K562 (cell line): Measurements from ENCODE around the gene UNC45A. TPM values are rescaled to one million over a fixed set of nuclear protein-coding genes. Genes with fewer than 3 reads are reported as not detected.

ENCODE experiments used
- ATAC-seq: fragments of 200-7000 bp; cut with Tn5 transposase; 3 replicates; pipeline ENCODE4 v1.9.1; 2020; ENCODE audit warnings: moderate library complexity
- BruUV-seq: library from RNA; stranded (reverse); fragments of 400-500 nt; replicated peaks from 2 replicates; lab custom pipeline; 2021; lab: Mats Ljungman, UMichigan
- CTCF ChIA-PET: fragments of 300-600 bp; formaldehyde crosslinking; extraction: SDS; loops from one replicate; lab custom pipeline; 2021; ENCODE audit warnings: low intra/inter-chr PET ratio; lab: Yijun Ruan, JAX
- POLR2A ChIA-PET: fragments of 300-600, 350-650 bp; sonication (Branson Sonifier 250); formaldehyde crosslinking; extraction: SDS; loops from one replicate; lab custom pipeline; 2021; ENCODE audit warnings: antibody characterized with exemption, inconsistent platforms; lab: Yijun Ruan, JAX
- DNase-seq, 4 experiments: peaks; one replicate each; pipeline versions ENCODE4 v3.0.0 to v3.0.0-alpha.2; 2011 to 2018; ENCODE audit warnings: low spot score in 3 of 4, mixed read lengths in 3 of 4; ENCODE audit errors: extremely low read depth in 1 of 4
- FAIRE-seq: peaks from 2 replicates; lab custom pipeline; 2011; peaks lifted over from hg19 to GRCh38; lab: Jason Lieb, UNC
- H2AFZ ChIP-seq: 2 replicates; pipeline ENCODE4 v1.6.0; 2011; ENCODE audit warnings: low read depth, low read length, control low read depth, inconsistent platforms
- H3K27ac ChIP-seq: fragments of 200-600 bp; 3 replicates; pipeline ENCODE4 v1.8.0; 2011; ENCODE audit warnings: low read depth, mild to moderate bottlenecking, control low read depth, inconsistent platforms, low read length, moderate library complexity, mixed read lengths; ENCODE audit errors: extremely low read depth
- H3K27me3 ChIP-seq, 2 experiments: fragments of 300-600 bp in 1 of 2; 2 replicates in 1 of 2; 3 replicates in 1 of 2; pipeline versions ENCODE4 v1.6.0 to v1.8.0; 2011; ENCODE audit warnings: inconsistent platforms in 2 of 2, low read length in 2 of 2, mild to moderate bottlenecking in 1 of 2, mixed read lengths in 1 of 2, moderate library complexity in 1 of 2; ENCODE audit not compliant: control insufficient read depth in 2 of 2, insufficient read depth in 2 of 2
- H3K36me3 ChIP-seq: fragments of 300-600 bp; 3 replicates; pipeline ENCODE4 v1.8.0; 2011; ENCODE audit warnings: mild to moderate bottlenecking, low read length, inconsistent platforms; ENCODE audit not compliant: control insufficient read depth, insufficient read depth
- H3K4me1 ChIP-seq, 2 experiments: fragments of 200-600 bp in 1 of 2; replicated peaks in 1 of 2; 2 replicates in 1 of 2; 3 replicates in 1 of 2; pipeline versions ENCODE4 v1.5.1 to v1.8.0; 2011; ENCODE audit warnings: inconsistent platforms in 2 of 2, low read length in 2 of 2, mild to moderate bottlenecking in 1 of 2, mixed read lengths in 1 of 2, moderate library complexity in 1 of 2; ENCODE audit not compliant: control insufficient read depth in 2 of 2, insufficient read depth in 2 of 2
- H3K4me2 ChIP-seq: 2 replicates; pipeline ENCODE4 v1.6.1; 2011; ENCODE audit warnings: low read length, control low read depth, inconsistent platforms, mixed read lengths; ENCODE audit not compliant: insufficient read depth
- H3K4me3 ChIP-seq: fragments of 200-600 bp; sonication (generic), shearing (Covaris generic); 2 replicates; pipeline ENCODE4 v1.5.1; 2016; ENCODE audit warnings: control low read depth, inconsistent platforms
- H3K79me2 ChIP-seq: fragments of 200-600 bp; 3 replicates; pipeline ENCODE4 v1.8.0; 2011; ENCODE audit warnings: low read length, inconsistent platforms; ENCODE audit not compliant: control insufficient read depth, insufficient read depth
- H3K9ac ChIP-seq, 2 experiments: 2 replicates each; pipeline versions ENCODE4 v1.6.0 to v1.6.1; 2011; ENCODE audit warnings: low read depth in 2 of 2, low read length in 2 of 2, control low read depth in 1 of 2, inconsistent platforms in 1 of 2, mild to moderate bottlenecking in 1 of 2, mixed read lengths in 1 of 2; ENCODE audit not compliant: insufficient read depth in 1 of 2
- H3K9me1 ChIP-seq: one replicate; pipeline ENCODE4 v1.6.0; 2011; ENCODE audit warnings: inconsistent platforms, mild to moderate bottlenecking, low read length, moderate library complexity; ENCODE audit not compliant: control insufficient read depth, insufficient read depth
- H3K9me3 ChIP-seq: replicated peaks from 2 replicates; pipeline ENCODE4 v1.5.1; 2011; ENCODE audit warnings: low read depth, low read length, inconsistent platforms; ENCODE audit not compliant: control insufficient read depth, insufficient read depth
- H4K20me1 ChIP-seq: replicated peaks from 2 replicates; pipeline ENCODE4 v1.6.1; 2011; ENCODE audit warnings: low read length, inconsistent platforms, mixed read lengths; ENCODE audit not compliant: control insufficient read depth, insufficient read depth
- BRD9 ChIP-seq: fragments of 450-650 bp; IDR thresholded peaks from 2 replicates; pipeline ENCODE4 v1.6.1; 2018; ENCODE audit warnings: low read depth; ENCODE audit not compliant: partially characterized antibody
- CBFA2T2 ChIP-seq: fragments of 450-650 bp; conservative IDR thresholded peaks from 2 replicates; pipeline ENCODE4 v1.6.1; 2017; ENCODE audit warnings: mild to moderate bottlenecking
- ESRRA ChIP-seq: fragments of 450-650 bp; IDR thresholded peaks from 2 replicates; pipeline ENCODE4 v1.6.1; 2014; ENCODE audit warnings: low read depth, mild to moderate bottlenecking, moderate library complexity, borderline replicate concordance
- FOS ChIP-seq: IDR thresholded peaks from 3 replicates; pipeline ENCODE4 v1.6.1; 2011; ENCODE audit not compliant: insufficient read length; ENCODE audit errors: extremely low read depth
- HNRNPH1 ChIP-seq: fragments of 200-400 bp; formaldehyde crosslinking; optimal IDR thresholded peaks from 2 replicates; pipeline ENCODE3; 2017; ENCODE audit warnings: low read depth, mild to moderate bottlenecking, low read length, moderate library complexity
- HNRNPL ChIP-seq: fragments of 200-400 bp; formaldehyde crosslinking; IDR thresholded peaks from 2 replicates; pipeline ENCODE4 v1.6.1; 2017; ENCODE audit warnings: low read depth, mild to moderate bottlenecking, low read length
- NR2C1 ChIP-seq, 2 experiments: fragments of 450-650 bp; IDR thresholded peaks; 2 replicates each; pipeline ENCODE4 v1.6.1; 2017; ENCODE audit warnings: mild to moderate bottlenecking in 2 of 2, antibody characterized with exemption in 1 of 2, inconsistent platforms in 1 of 2, missing compliant biosample characterization in 1 of 2, missing genetic modification characterization in 1 of 2
- PHF8 ChIP-seq: fragments of 200-600 bp; sonication (generic); IDR thresholded peaks from 2 replicates; pipeline ENCODE4 v1.6.1; 2012; ENCODE audit warnings: mixed run types, mild to moderate bottlenecking, inconsistent platforms, low read length, moderate library complexity, borderline replicate concordance
- POLR2A ChIP-seq: fragments of 450-650 bp; conservative IDR thresholded peaks from 2 replicates; pipeline ENCODE4 v1.6.1; 2016
- POLR2AphosphoS2 ChIP-seq: IDR thresholded peaks from 2 replicates; pipeline ENCODE4 v1.6.1; 2012; ENCODE audit warnings: low read length, improper control_type of control experiment
- PYGO2 ChIP-seq: fragments of 450-650 bp; IDR thresholded peaks from 2 replicates; pipeline ENCODE4 v1.6.1; 2016; ENCODE audit warnings: mild to moderate bottlenecking, missing genetic modification characterization, moderate library complexity, missing compliant biosample characterization
- ZBTB9 ChIP-seq: fragments of 450-650 bp; formaldehyde crosslinking; IDR thresholded peaks from 2 replicates; pipeline ENCODE4 v1.4.0; 2020; ENCODE audit warnings: mild to moderate bottlenecking, moderate library complexity
- ZC3H11A ChIP-seq: IDR thresholded peaks from 2 replicates; pipeline ENCODE4 v1.6.1; 2012; ENCODE audit warnings: low read depth, low read length, improper control_type of control experiment
- ZNF12 ChIP-seq: sonication (generic); formaldehyde crosslinking; IDR thresholded peaks from 2 replicates; pipeline ENCODE4 v1.4.0; 2020; ENCODE audit warnings: mild to moderate bottlenecking, missing genetic modification reagents
- ZNF699 ChIP-seq: fragments of 250-450 bp; sonication (Bioruptor Pico); IDR thresholded peaks from 2 replicates; pipeline ENCODE4 v1.8.0; 2021; ENCODE audit warnings: mild to moderate bottlenecking, moderate library complexity; ENCODE audit not compliant: insufficient replicate concordance
- WGBS: fragments of 100-300 bp; shearing (Covaris generic); methylation state at CpG from one replicate; pipeline ENCODE4 v1.1.6; 2016; ENCODE audit warnings: low coverage, mixed read lengths; ENCODE audit not compliant: insufficient coverage; ENCODE audit errors: missing lambda C conversion rate; 5-methylcytosine and 5-hydroxymethylcytosine counted together
- in situ Hi-C: fragments of 300-500 bp; cut with MboI; formaldehyde crosslinking; loops from 4 replicates; pipeline ENCODE4 v1.15.0; 2018; ENCODE audit warnings: inconsistent platforms, mixed read lengths
- intact Hi-C: fragments of 100-400 bp; cut with micrococcal nuclease; formaldehyde crosslinking; loops from 2 replicates; pipeline ENCODE4 v1.14.2; 2022
- polyA plus RNA-seq, 8 experiments: library from polyadenylated mRNA; depleted of rRNA in 4 of 8; stranded (reverse) in 5 of 8; unstranded in 3 of 8; fragments of >200 nt; fragmentation: Nextera tagmentation in 2 of 8; fragmentation: Illumina TruSeq in 1 of 8; extraction: Ambion mirVana in 2 of 8; extraction: Trizol in 1 of 8; gene quantifications; 2 replicates each; pipeline versions ENCODE4 v1.2.1 to v1.2.3, GENCODE V29; 2011 to 2014; ENCODE audit warnings: inconsistent platforms in 1 of 8, missing spikeins in 1 of 8
- total RNA-seq, 7 experiments: library from RNA; depleted of rRNA in 6 of 7; stranded (reverse); fragments of >200 nt in 6 of 7; fragmentation: Illumina TruSeq in 2 of 7; extraction: Trizol in 2 of 7; gene quantifications; 2 replicates each; pipeline versions ENCODE4 v1.2.1 to v1.2.3, GENCODE V29; 2011 to 2021; ENCODE audit warnings: low replicate concordance in 1 of 7

Gene UNC45A
- total and polyA plus RNA-seq, 9 of the 15 experiments (the other 6 are each of a cell fraction or from before 2014, with no cell fraction given) = 22.4 to 79.3 (median 43.7) TPM

DNA sequence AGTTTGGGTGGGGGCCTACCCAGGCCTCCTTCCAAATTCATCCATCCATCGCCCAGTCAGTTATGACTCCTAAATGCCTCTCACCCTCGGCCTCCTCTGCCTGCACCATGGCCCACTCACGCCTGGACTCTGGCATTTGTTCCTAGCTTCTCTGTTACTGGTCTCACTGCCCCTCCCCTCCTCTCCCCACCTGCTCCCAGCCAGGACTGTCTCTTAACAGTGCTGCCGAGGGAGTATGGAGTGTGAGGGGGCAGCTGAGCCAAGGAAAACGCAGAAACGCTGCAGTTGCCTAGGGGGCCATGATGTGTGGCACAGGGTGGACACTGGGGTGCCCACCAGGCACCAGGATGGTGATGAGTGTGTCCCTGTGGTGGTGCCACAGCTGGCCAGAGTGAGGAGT lies 22.7 kb downstream of the UNC45A start:
- no peaks in the 10 kb centered on the region for H3K9me1 ChIP-seq
- no peaks in the 10 kb centered on the region for H3K9me3 ChIP-seq
- in situ Hi-C loops (no loop called here), intact Hi-C loops (loop anchor here (5.0 kb wide), 1 partner anchor 35 kb away; the partner anchor contains the start of gene PRC1)
- H3K79me2 ChIP-seq = peaks cover 35% of the 10 kb centered on the region
- DNase-seq = no peak
- H3K36me3 ChIP-seq = peaks cover 63% of the 10 kb centered on the region
- no peak overlapping the region for H3K27ac ChIP-seq
- no peak overlapping the region for H3K4me2 ChIP-seq
- H3K9ac ChIP-seq = peak overlapping the region in 1 of 2 experiments; percentile 31; a peak in 1 of 4 replicates
- no peak for ATAC-seq
- H2AFZ ChIP-seq = no peak overlapping the region
- FAIRE-seq = no peak
- no peak overlapping the region for H3K4me3 ChIP-seq
- peaks cover 8 to 44% of the 10 kb centered on the region in 2 experiments; a peak in 4 of 5 replicates for H3K4me1 ChIP-seq
- no peaks in the 10 kb centered on the region for H4K20me1 ChIP-seq
- ChIA-PET POLR2A (interaction anchor here (0.6 to 3.6 kb wide), 7 partner anchors 8 to 39 kb away, joined by 3 to 20 read pairs (median 6); no protein-coding TSS in a partner anchor), CTCF (no interaction called here)
- WGBS = 94% methylated on average over 4 of the region's 6 CpGs
- BruUV-seq = no TSS peak
- H3K27me3 ChIP-seq = no peaks in the 10 kb centered on the region
- TF ChIP-seq CBFA2T2 = no peak
- no peak for TF ChIP-seq ZC3H11A
- no peak for TF ChIP-seq ZNF699 (CRISPR knock-in tag)
- TF ChIP-seq FOS = no peak
- TF ChIP-seq PHF8 = no peak

DNA sequence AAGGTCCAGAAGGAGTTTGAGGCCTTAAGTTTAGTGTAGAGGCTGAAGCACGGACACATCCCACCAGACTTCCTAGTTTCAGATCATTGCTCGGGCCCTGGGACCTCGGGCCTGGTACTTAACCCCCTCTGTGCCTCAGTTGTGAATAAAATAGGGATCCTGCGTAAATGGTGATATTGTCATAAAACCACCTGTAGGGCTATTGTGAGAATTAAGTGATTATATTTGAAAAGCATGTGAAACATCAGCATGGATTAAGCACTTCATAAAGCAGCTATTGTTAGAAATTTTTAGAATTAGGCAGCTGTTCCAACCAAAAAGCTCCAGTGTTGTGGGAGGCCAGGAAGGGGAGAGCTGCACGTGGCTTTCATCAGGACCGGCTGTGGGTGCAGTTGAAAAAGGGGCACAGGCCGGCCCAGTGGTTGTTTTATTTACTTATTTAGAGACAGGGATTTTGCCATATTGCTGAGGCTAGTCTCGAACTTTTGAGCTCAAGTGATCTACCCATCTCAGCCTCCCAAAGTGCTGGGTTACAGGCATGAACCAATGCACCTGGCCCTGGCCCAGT lies 24.0 kb downstream of the UNC45A start:
- ATAC-seq = no peak
- intact Hi-C loops = loop anchor here (5.0 kb wide), 1 partner anchor 33 kb away; the partner anchor contains the start of gene PRC1
- TF ChIP-seq HNRNPH1 (no peak), POLR2AphosphoS2 (no peak), BRD9 (no peak), NR2C1 (IDR thresholded peaks at IDR 0.05) (no peak), NR2C1 (tag; IDR thresholded peaks at IDR 0.05) (no peak), ZNF12 (CRISPR knock-in tag) (no peak), ESRRA (no peak), HNRNPL (no peak), ZBTB9 (CRISPR knock-in tag) (no peak), PYGO2 (tag) (no peak), POLR2A (no peak)

More for the DNA sequence above, 24.0 kb downstream of the UNC45A start:
- in situ Hi-C loops = no loop called here
- Histone ChIP-seq H3K4me2 (no peak overlapping the region), H3K4me3 (no peak overlapping the region), H3K27ac (no peak overlapping the region), H2AFZ (no peak overlapping the region), H4K20me1 (no peaks in the 10 kb centered on the region), H3K9me3 (no peaks in the 10 kb centered on the region), H3K79me2 (peaks cover 39% of the 10 kb centered on the region), H3K36me3 (peaks cover 63% of the 10 kb centered on the region), H3K9me1 (no peaks in the 10 kb centered on the region), H3K4me1 (peaks cover 4 to 35% of the 10 kb centered on the region in 2 experiments; a peak in 4 of 5 replicates), H3K9ac (peak overlapping the region in 1 of 2 experiments; percentile 31; a peak in 1 of 4 replicates), H3K27me3 (no peaks in the 10 kb centered on the region)
- no peak for DNase-seq
- ChIA-PET POLR2A (interaction anchor here (0.8 to 3.6 kb wide), 5 partner anchors 10 to 28 kb away, joined by 4 to 20 read pairs (median 4); partner anchors contain the start of gene HDDC3), CTCF (no interaction called here)
- FAIRE-seq = no peak
- WGBS = 84% methylated on average over 8 of the region's 8 CpGs
- BruUV-seq = no TSS peak
